Activated naive CD4-positive, alpha-beta T cell (primary cell): ENCODE measurements around the gene SLC25A23.
"Not testable (repeated sequence)": the region's sequence is repeated elsewhere in the genome, so short reads cannot be mapped to it uniquely, and the experiment has no call there.

ENCODE experiments used
- DNase-seq, 4 experiments: peaks; one replicate each; lab custom pipeline; 2025; lab: John Stamatoyannopoulos, UW

The SLC25A23 gene

DNA sequence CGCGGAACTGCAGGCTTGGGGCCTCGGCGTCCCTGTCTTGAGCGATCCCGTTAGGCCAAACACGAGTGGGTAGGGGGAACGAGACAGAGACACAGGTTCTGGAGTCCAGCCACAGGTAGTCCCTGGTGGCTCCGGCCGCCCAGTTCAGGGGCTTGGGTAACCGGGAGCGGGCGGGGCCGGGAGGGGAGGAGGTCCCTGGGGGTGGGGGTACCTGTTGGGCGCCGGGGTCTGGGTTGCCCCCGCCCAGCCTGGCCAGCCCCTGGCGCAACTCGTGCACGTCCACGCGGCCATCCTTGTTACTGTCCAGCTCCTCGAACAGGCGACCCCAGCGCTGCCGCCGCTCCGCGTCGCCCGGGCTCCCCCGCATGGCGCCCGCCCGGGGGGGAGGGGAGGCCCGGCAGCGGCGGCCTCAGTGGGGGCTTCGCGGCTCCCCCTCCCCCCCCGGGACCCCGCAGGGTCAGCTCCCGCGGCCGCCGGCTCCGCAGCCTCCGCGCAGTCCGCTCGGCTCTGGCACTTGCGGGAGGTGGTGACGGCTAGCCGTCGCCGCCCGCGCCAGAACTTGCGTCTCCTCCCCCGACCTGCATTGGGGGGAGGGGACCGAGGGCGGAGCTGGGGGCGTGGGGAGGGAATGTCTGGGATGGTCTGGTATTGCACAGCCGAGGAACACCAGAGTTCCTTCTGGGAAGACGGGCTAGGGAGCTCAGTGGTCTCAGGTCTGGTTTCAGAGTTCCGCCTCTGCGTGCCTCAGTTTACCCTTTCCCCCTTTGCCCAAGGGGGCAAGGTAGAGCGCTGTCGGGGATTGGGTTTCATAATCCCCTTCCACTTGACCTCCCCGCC lies at the start of gene SLC25A23:
Gene SLC25A23 (minus strand): TSS at position 531 of the 837 bp plus-strand sequence. CDS start 164 bp downstream, at position 367.
- peak in 1 of 4 experiments; percentile 55 for DNase-seq

DNA sequence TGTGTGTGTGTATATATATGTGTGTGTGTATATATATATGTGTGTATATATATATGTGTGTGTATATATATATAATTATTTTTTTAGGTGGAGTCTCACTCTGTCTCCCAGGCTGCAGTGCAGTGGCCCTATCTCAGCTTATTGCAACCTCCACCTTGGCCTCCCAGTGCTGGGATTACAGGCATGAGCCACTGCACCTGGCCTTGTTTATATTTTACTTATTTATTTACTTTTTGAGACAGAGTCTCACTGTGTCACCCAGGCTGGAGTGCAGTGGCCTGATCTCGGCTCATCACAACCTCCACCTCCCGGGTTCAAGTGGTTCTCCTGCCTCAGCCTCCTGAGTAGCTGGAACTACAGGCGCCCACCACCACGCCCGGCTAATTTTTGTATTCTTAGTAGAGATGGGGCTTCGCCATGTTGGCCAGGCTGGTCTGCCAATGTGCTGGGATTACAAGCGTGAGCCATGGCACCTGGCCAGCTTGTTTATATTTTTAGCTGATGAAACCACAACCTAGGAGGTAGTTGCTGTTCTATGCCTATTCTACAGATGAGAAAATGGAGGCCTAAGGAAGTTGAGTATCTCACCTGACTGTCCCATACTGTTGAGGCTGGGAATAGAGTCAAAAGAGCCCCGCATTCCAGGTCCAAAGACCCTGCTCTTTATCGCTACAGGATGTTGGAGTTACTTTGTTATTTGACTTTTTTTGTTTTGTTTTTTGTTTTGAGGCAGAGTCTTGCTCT lies 48.6 kb upstream of the SLC25A23 start:
- not testable (repeated sequence) for DNase-seq

DNA sequence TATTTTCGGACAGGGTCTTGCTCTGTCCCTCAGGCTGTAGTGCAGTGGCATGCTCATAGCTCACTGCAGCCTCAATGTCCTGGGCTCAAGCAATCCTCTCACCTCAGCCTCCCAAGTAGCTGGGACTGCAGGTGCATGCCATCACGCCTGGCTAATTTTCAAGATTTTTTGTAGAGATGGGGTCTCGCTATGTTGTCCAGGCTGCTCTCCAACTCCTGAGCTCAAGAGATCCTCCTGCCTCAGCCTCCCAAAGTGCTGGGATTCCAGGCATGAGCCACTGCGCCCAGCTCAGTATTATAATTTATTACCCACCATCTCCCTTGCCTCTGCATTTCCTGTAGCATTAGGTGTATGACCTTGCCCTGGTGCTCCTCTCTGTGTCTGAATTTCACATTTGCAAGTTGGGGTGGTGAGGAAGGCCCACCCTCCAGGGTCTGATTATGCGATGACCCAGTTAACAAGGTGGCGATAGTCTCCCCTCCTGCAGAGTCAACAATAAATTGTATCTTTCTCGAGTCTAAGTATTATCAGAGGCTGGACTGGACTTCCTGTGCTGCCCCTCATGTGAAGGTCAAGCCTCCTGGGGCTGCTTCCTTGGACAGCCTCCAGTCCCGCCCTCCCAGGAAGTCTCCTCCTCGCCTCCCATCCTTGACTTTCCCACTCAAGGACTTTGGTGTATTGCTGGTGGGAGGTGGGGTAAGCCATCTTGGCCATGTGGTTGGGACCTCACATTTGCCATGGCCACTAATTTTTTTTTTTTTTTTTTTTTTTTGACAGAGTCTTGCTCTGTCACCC lies 44.0 kb upstream of the SLC25A23 start:
- DNase-seq = no peak

DNA sequence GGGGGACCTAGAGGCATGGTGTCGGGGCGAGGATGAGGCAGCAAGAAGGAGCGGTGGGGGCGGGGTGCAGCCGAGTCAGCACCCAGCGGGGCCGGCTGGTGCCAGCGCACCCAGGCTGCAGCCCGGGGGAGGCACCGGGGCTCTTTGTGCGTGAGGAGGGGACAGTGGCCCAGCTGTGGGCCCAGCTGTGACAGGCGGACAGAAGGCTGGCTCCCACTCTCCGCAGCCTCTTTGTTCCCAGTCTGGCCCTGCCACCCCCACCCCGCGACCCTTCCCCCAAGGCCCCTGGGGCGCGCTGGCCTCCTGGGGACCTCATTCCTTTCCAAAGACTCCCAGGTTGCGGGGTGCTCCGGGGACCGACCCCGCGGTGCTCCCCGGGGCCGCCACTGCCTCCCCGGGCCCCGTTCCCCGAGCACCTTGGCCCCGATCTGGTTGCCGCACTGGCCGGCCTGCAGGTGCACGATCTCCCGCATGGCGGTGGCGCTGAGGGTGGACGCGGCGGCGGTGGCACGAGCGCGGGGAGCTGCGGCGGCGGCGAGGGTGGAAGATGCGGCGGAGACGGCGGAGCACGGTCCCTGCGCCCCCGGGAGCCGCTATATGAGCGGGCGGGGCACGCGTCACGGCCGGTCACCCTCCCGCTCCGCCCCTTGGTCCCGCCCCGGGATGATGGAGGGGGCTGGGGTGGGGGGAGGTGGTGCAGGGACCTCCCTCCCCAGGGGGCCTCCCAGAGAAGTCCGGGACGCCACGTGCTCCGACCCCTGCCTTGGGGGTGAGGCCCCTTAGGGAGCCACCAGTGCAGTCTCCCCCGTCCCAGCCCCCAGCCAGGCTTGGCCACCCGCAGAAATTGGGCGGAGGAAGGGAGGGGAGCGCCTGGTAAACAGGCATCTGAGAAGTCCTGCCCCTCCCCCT lies 42.4 kb upstream of the SLC25A23 start, which contains the start of gene TUBB4A:
Gene TUBB4A (minus strand): TSS at position 570 of the 909 bp plus-strand sequence. CDS start 97 bp downstream, at position 473.
- peak in 1 of 4 experiments; percentile 32 for DNase-seq

DNA sequence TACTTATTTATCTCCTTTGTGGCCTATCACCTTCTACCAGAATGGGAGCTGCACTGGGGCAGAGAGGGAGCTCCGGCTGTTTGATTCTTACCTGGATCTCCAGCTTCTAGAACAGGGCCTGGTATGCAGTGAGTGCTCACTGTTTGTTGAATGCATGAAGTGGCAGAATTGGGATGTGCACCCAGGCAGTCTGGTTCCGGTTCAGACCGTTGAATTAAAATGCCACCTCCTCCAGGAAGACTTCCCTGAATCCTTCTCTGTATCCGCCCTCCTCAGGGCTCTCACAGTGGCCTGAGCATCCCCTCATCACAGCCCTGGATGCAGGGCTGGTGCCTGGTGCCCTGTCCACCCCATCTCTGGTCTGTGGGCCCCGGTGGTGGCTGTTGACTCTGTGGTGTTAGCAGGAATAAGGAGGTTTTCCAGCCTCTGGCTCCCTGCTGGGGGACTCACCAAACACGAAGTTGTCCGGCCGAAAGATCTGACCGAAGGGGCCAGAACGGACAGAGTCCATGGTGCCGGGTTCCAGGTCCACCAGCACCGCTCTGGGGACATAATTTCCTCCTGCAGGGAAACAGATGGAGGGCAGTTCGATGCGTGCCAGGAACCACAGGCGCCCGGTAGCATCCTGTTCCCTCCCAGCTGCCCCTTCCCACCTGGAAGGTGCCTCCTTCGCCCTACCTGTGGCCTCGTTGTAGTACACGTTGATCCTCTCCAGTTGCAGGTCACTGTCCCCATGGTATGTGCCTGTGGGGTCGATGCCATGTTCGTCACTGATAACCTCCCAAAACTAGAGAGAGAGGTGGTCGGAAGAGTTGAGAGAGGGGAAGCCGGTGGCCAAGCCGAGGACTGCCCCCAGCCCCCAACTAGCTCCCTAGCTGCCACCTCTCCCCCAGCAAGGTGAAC lies 41.5 kb upstream of the SLC25A23 start:
- DNase-seq = no peak

DNA sequence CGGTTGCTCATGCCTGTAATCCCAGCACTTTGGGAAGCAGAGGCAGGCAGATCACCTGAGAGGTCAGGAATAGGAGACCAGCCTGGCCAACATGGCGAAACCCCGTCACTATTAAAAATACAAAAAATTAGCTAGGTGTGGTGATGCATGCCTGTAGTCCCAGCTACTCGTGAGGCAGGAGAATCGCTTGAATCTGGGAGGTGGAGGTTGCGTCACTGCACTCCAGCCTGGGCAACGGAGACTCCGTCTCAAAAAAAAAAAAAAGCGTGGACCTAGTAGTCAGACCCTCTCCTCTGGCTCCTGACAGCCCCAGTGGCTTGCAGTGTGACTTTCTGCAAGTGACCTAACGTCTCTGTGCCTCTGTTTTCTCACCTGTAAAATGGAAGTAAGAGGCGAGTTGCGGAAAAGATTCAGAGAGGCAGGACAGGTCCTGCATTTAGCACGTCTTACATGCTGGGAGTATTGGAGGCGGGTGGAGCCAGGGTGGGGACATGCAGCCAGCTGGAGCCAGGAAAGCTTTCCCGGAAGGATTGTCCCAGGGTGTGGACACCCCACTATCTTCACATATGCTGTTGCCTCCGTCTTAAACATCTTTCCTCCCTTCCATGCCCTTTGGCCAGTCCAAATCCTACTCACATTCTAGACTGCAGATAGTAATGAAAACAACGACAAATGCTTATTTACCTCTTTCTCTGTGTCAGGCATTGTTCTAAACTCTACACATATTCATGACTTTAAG lies 39.6 kb upstream of the SLC25A23 start:
- no peak for DNase-seq

DNA sequence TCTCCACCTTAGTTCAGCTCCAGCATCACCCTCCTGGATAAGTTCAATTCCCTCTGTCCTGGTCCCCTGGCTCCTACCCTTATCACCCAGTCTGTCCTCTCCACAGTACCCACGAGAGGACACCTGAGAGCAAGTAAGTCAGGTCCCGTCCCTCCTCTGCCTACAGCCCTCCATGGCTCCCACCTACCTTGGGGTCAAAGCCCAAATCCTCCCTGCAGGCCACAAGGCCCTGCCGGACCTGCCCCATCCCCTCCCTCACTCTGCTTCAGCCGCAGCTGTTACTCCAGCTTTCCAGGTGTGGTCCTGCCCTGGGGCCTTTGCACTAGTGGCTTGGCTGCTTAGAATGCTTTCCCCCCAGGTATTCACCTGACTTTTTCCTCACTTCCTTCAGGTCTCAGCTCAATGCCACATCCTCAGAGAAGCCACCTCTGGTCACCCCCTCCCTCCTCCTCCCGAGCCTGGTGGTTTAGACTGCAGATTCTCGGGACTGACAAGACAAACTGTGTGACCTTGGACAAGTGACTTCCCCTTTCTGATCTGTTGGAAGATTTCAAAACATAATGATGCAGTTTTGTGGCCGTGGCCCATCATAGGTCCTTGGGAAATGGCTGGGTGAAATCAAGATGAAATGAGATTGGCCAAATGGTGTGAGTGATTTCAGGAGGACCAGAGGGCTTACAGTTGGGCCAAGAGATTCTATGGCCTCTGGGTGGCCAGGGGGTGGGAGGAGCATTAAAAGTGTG lies 38.9 kb upstream of the SLC25A23 start:
- DNase-seq = no peak

DNA sequence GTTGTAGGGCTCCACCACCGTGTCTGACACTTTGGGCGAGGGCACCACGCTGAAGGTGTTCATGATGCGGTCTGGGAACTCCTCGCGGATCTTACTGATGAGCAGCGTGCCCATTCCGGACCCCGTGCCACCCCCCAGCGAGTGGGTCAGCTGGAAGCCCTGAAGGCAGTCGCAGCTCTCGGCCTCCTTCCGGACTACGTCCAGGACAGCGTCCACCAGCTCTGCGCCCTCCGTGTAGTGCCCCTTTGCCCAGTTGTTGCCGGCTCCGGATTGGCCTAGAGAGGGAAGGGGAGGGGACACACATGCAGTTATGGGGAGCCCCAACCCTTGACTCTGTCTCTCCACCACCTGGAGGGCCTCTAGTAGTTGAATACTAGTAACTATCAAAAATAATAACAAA lies 36.4 kb upstream of the SLC25A23 start:
- no peak for DNase-seq

DNA sequence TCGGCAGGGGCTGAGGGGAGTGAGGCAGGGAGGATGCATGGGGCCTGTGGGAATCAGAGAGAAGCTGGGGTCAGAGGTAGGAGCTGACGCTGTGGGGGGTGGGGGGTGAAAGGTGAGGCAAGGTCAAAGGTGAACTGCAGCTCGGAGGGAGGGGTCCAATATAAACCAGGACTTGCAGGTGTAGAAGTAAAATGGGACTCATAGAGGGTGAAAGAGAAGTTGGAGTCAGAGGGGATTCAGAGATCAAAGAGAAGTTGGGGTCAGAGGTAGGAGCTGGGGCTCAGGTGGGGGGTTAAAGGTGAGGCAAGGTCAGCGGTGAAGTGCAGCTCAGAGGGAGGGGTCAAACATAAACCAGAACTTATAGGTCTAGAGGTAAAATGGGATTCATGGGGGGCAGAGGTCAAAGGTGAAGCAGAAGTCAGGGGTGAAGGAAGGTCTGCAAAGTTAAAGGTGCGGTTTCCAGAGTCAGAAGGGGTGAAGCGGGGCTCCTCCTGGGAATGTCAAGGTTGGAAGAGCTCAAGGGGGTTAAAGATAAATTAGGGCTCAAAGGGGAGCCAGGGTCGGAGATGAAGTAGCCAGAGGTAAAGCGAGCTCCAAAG lies 34.9 kb upstream of the SLC25A23 start:
- no peak for DNase-seq

DNA sequence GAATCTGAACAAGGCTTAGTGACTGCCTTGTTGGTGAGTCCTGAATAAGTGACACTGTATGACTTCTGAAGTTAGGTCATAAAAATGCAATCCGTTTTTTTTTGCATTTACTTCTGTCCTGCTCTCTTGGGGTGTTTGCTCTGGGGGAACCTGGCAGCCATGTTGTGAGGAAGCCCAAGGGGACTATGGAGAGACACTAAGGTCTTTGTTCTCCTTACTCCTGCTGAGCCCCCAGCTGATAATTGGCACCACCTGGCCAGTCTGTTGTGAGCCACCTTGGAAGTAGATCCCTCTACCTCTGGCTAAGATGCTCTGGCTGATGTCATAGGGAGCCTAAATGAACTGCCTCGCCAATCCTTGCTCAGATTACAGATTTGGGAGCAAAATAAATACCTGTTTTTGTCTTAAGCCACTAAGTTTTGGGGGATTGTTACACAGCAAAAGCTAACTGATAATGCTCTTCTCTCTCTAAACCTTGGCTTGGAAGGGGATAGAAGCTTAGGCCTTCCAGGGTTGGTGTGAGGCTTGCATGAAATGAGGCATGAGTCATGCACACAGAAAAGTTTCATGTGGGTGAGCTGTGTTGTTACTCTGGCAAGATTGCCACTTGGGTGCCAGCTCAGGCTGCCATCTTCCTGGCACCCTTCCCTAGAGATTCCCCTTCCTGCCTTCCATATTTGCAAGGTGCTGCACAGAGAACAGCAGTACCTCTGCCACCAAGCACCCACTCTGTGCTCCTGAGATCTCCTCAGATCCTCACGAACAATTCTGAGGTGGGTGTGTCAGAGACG lies 32.4 kb upstream of the SLC25A23 start:
- no peak for DNase-seq

DNA sequence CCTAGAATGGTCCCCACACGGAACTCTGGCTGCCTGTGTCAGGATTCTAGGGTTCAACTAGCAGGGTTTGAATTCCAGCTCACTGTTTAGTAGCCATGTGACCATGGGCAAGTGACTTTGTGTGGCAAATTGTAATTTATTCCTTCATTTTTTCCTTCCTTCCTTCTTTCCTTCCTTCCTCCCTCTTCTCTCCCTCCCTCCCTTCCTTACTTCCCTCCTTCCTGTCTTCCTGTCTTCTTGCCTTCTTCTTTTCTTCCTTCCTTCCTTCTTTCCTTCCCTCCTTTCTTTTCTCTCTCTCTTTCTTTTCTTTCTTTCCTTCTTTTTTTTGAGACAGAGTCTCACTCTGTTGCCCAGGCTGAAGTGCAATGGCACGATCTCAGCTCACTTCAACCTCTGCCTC lies 30.5 kb upstream of the SLC25A23 start:
- DNase-seq = no peak

DNA sequence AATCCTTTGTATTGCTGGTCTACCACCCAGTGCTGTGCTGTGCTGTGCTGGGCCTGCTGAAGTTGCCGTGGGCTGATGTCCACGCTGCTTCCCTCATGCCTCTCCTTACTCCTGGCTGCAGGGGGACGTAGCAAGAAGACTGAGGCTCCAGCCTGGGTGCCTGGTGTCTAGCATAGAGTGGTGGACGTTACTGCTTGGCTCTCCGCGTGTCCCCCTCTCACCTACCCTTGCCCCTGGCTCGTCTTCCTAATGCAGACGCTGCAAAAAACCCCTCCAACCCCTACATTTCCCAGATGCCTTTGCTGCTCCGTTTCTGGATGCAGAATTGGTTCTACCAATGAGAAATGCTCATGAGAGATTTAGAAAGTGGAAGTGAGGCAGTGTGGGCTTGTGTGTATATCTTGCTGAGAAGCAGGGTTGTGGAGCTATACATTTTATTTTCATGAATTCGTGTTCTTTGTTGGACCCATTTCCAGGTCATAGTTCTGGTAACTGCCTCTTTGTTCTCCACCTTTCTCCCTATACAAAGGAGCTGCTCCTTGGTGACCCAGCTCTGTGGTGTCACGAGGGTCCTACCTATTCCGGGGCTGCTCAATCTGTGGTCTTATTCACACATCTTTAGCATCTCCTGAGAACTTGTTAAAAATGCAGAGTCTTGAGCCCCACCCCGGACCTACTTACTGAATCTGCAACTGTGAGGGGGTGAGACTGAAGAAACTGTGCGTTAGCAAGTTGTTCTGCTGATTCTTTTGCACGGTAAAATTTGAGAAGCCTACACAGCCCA lies 29.9 kb upstream of the SLC25A23 start:
- no peak for DNase-seq

DNA sequence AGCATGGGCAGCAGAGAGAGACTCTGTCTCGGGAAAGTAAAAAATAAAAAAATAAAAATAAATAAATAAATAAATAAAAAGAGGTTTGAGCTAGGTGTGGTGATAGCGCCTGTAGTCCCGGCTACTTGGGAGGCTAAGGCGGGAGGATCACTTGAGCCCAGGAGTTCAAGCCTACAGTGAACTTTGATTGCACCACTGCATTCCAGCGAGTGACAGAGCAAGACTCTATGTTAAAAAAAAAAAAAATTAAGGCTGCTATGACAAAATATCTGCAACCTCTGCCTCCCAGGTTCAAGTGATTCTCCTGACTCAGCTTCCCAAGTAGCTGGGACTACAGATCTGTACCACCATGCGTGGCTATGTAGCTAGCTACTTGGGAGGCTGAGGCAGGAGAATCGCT lies 25.2 kb upstream of the SLC25A23 start:
- DNase-seq = no peak

DNA sequence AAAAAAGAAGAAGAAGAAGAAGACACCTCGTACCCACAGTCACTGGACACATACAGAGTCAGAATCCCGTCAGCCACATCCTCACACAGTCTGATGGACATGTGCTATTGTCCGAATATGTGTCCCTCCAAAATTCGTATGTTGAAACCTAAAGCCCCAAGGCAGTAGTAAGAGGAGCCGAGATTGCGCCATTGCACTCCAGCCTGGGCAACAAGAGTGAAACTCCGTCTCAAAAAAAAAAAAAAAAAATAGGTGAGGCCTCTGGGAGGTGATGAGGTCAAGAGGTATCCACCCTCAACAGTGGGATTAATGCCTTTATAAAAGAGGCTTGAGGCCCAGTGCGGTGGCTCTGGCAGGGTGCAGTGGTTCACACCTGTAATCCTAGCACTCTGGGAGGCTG lies 24.6 kb upstream of the SLC25A23 start:
- DNase-seq = no peak

DNA sequence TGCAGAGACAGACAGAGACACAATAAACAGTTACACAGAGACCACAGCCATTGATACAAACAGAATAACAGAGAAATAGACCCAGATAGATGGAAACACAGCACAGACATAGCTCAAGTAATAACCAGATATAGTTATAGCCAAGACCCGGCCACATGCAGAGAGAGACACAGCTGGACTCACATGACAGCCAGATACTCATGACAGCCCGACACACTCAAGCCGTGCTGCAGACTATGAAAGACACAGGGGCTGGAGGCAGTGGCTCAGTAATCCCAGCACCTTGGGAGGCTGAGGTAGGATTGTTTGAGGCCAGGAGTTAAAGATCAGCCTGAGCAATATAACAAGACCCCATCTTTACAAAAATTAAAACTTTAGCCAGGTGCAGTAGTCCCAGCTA lies 23.6 kb upstream of the SLC25A23 start:
- no peak for DNase-seq

DNA sequence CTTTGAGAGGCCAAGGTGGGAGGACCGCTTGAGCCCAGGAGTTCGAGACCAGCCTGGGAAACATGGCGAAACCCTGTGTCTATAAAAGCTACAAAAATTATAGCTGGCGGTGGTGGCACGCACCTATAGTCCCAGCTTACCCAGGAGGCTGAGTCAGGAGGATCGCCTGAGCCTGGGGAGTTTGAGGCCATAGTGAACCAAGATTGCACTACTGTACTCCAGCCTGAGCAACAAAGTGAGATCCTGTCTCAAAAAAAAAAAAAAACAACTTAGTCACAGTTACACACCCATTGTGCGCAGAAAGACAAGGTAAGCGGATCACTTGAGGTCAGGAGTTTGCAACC lies 22.7 kb upstream of the SLC25A23 start:
- DNase-seq = no peak
